K562 (cell line): ENCODE measurements around the gene GPHA2. TPM values are rescaled to one million over a fixed set of nuclear protein-coding genes. Genes with fewer than 3 reads are reported as not detected.

ENCODE experiments used
- ARID1B ChIP-seq: fragments of 450-650 bp; IDR thresholded peaks from 2 replicates; pipeline ENCODE4 v1.6.1; 2016; ENCODE audit warnings: antibody characterized with exemption, mild to moderate bottlenecking, inconsistent platforms
- BRCA1 ChIP-seq, 2 experiments: fragments of 450-650 bp in 1 of 2; sonication (generic) in 1 of 2; formaldehyde crosslinking in 1 of 2; IDR thresholded peaks; 2 replicates each; pipeline versions ENCODE4 v1.5.0 to v1.6.1; 2017 to 2020; ENCODE audit warnings: mild to moderate bottlenecking in 1 of 2, missing genetic modification reagents in 1 of 2
- DACH1 ChIP-seq: fragments of 450-650 bp; IDR thresholded peaks from 2 replicates; pipeline ENCODE4 v1.6.1; 2018; ENCODE audit not compliant: partially characterized antibody
- ELF1 ChIP-seq: fragments of 200-800 bp; sonication (Bioruptor generic); IDR thresholded peaks from 2 replicates; pipeline ENCODE4 v1.6.1; 2016; ENCODE audit warnings: missing genetic modification characterization, missing compliant biosample characterization
- ETS1 ChIP-seq: conservative IDR thresholded peaks from 2 replicates; pipeline ENCODE4 v1.6.1; 2011; ENCODE audit warnings: low read depth, mild to moderate bottlenecking, low read length; ENCODE audit not compliant: control insufficient read depth
- GABPB2 ChIP-seq: fragments of 250-450 bp; sonication (Bioruptor Pico); conservative IDR thresholded peaks from 2 replicates; pipeline ENCODE4 v1.5.1; 2021; ENCODE audit warnings: mild to moderate bottlenecking
- NR2C1 ChIP-seq, 2 experiments: fragments of 450-650 bp; IDR thresholded peaks; 2 replicates each; pipeline ENCODE4 v1.6.1; 2017; ENCODE audit warnings: mild to moderate bottlenecking in 2 of 2, antibody characterized with exemption in 1 of 2, inconsistent platforms in 1 of 2, missing compliant biosample characterization in 1 of 2, missing genetic modification characterization in 1 of 2
- SAFB ChIP-seq: fragments of 200-400 bp; formaldehyde crosslinking; IDR thresholded peaks from 2 replicates; pipeline ENCODE4 v1.6.1; 2017; ENCODE audit warnings: low read depth, low read length, borderline replicate concordance
- SRSF1 ChIP-seq: fragments of 200-400 bp; formaldehyde crosslinking; IDR thresholded peaks from 2 replicates; pipeline ENCODE4 v1.6.1; 2017; ENCODE audit warnings: mild to moderate bottlenecking, low read depth, low read length, moderate library complexity
- TRIM24 ChIP-seq, 2 experiments: fragments of 450-650 bp; IDR thresholded peaks; 2 replicates each; pipeline ENCODE4 v1.6.1; 2016
- ZBTB8A ChIP-seq: fragments of 450-650 bp; IDR thresholded peaks from 2 replicates; pipeline ENCODE4 v1.6.1; 2018; ENCODE audit warnings: mild to moderate bottlenecking, moderate library complexity; ENCODE audit not compliant: partially characterized antibody
- ZNF124 ChIP-seq: sonication (generic); formaldehyde crosslinking; IDR thresholded peaks from 2 replicates; pipeline ENCODE4 v1.8.1; 2022; ENCODE audit warnings: missing genetic modification reagents
- ZNF324 ChIP-seq: fragments of 250-450 bp; sonication (Bioruptor Pico); IDR thresholded peaks from 2 replicates; pipeline ENCODE4 v1.4.0; 2020; ENCODE audit warnings: mild to moderate bottlenecking
- ZNF395 ChIP-seq: fragments of 200-800 bp; sonication (Bioruptor generic); IDR thresholded peaks from 2 replicates; pipeline ENCODE4 v1.6.1; 2017; ENCODE audit warnings: missing genetic modification characterization, missing compliant biosample characterization
- ZNF444 ChIP-seq: fragments of 250-450 bp; sonication (Bioruptor Pico); IDR thresholded peaks from 2 replicates; pipeline ENCODE4 v1.4.0; 2020; ENCODE audit warnings: mild to moderate bottlenecking, moderate library complexity
- ZNF511 ChIP-seq: sonication (generic); formaldehyde crosslinking; IDR thresholded peaks from 2 replicates; pipeline ENCODE4 v1.8.0; 2022; ENCODE audit warnings: mild to moderate bottlenecking, missing genetic modification reagents
- ZNF551 ChIP-seq: fragments of 250-450 bp; sonication (Bioruptor Pico); IDR thresholded peaks from 2 replicates; pipeline ENCODE4 v1.5.0; 2021; ENCODE audit warnings: mild to moderate bottlenecking, moderate library complexity
- ZNF76 ChIP-seq: fragments of 250-450 bp; sonication (Bioruptor Pico); IDR thresholded peaks from 2 replicates; pipeline ENCODE4 v1.4.0; 2020; ENCODE audit warnings: mild to moderate bottlenecking, moderate library complexity, borderline replicate concordance
- polyA plus RNA-seq, 8 experiments: library from polyadenylated mRNA; depleted of rRNA in 4 of 8; stranded (reverse) in 5 of 8; unstranded in 3 of 8; fragments of >200 nt; fragmentation: Nextera tagmentation in 2 of 8; fragmentation: Illumina TruSeq in 1 of 8; extraction: Ambion mirVana in 2 of 8; extraction: Trizol in 1 of 8; gene quantifications; 2 replicates each; pipeline versions ENCODE4 v1.2.1 to v1.2.3, GENCODE V29; 2011 to 2014; ENCODE audit warnings: inconsistent platforms in 1 of 8, missing spikeins in 1 of 8
- total RNA-seq, 7 experiments: library from RNA; depleted of rRNA in 6 of 7; stranded (reverse); fragments of >200 nt in 6 of 7; fragmentation: Illumina TruSeq in 2 of 7; extraction: Trizol in 2 of 7; gene quantifications; 2 replicates each; pipeline versions ENCODE4 v1.2.1 to v1.2.3, GENCODE V29; 2011 to 2021; ENCODE audit warnings: low replicate concordance in 1 of 7
- TF ChIP-seq, protein P1 (sequence below): fragments of 450-650 bp; formaldehyde crosslinking; IDR thresholded peaks from 2 replicates; pipeline ENCODE4 v1.4.0; 2020; ENCODE audit warnings: mild to moderate bottlenecking, moderate library complexity
- TF ChIP-seq, protein P2 (sequence below): sonication (generic); formaldehyde crosslinking; IDR thresholded peaks from 2 replicates; pipeline ENCODE4 v1.8.1; 2023; ENCODE audit warnings: mild to moderate bottlenecking, missing genetic modification reagents

The GPHA2 gene
- total and polyA plus RNA-seq, 9 of the 15 experiments (the other 6 are each of a cell fraction or from before 2014, with no cell fraction given), result 0.17 to 0.22 TPM; not detected in 7

GRCh38 chr11:64916775-64917662, 18.7 kb downstream of the GPHA2 start, which contains the start of gene ATG2A (continued):
- TF ChIP-seq SAFB, result no peak
- peak; percentile 79 for TF ChIP-seq ZNF511 (CRISPR knock-in tag)
- TF ChIP-seq, protein P1, sequence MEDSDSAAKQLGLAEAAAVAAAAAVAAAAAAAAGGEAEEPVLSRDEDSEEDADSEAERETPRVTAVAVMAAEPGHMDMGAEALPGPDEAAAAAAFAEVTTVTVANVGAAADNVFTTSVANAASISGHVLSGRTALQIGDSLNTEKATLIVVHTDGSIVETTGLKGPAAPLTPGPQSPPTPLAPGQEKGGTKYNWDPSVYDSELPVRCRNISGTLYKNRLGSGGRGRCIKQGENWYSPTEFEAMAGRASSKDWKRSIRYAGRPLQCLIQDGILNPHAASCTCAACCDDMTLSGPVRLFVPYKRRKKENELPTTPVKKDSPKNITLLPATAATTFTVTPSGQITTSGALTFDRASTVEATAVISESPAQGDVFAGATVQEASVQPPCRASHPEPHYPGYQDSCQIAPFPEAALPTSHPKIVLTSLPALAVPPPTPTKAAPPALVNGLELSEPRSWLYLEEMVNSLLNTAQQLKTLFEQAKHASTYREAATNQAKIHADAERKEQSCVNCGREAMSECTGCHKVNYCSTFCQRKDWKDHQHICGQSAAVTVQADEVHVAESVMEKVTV, result no peak
- TF ChIP-seq ZNF551, result no peak
- no peak for TF ChIP-seq ARID1B
- TF ChIP-seq ZNF76 (CRISPR knock-in tag), result 0 out of 2 replicates have a peak, but pooled peaks have one; percentile 30
- TF ChIP-seq SRSF1, result no peak
- TF ChIP-seq TRIM24 (IDR thresholded peaks at IDR 0.05), result no peak
- peak; percentile 89 for TF ChIP-seq NR2C1 (IDR thresholded peaks at IDR 0.05)
- TF ChIP-seq NR2C1 (tag; IDR thresholded peaks at IDR 0.05), result peak; percentile 88
- TF ChIP-seq, protein P2, sequence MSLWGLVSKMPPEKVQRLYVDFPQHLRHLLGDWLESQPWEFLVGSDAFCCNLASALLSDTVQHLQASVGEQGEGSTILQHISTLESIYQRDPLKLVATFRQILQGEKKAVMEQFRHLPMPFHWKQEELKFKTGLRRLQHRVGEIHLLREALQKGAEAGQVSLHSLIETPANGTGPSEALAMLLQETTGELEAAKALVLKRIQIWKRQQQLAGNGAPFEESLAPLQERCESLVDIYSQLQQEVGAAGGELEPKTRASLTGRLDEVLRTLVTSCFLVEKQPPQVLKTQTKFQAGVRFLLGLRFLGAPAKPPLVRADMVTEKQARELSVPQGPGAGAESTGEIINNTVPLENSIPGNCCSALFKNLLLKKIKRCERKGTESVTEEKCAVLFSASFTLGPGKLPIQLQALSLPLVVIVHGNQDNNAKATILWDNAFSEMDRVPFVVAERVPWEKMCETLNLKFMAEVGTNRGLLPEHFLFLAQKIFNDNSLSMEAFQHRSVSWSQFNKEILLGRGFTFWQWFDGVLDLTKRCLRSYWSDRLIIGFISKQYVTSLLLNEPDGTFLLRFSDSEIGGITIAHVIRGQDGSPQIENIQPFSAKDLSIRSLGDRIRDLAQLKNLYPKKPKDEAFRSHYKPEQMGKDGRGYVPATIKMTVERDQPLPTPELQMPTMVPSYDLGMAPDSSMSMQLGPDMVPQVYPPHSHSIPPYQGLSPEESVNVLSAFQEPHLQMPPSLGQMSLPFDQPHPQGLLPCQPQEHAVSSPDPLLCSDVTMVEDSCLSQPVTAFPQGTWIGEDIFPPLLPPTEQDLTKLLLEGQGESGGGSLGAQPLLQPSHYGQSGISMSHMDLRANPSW (CRISPR knock-in tag), result peak; percentile 5; the same call in 1 of the 2 replicates
- TF ChIP-seq ETS1, result peak; percentile 89
- no peak for TF ChIP-seq ELF1 (tag)
- no peak for TF ChIP-seq DACH1
- TF ChIP-seq ZNF395 (CRISPR knock-in tag), result no peak
- no peak for TF ChIP-seq ZNF444
- no peak for TF ChIP-seq ZBTB8A
- no peak for TF ChIP-seq GABPB2 (CRISPR knock-in tag)
- TF ChIP-seq ZNF124, result no peak
- TF ChIP-seq BRCA1 (IDR thresholded peaks at IDR 0.05), result no peak
- TF ChIP-seq BRCA1 (CRISPR knock-in tag; IDR thresholded peaks at IDR 0.05), result peak; percentile 74; the same call in 1 of the 2 replicates
- no peak for TF ChIP-seq ZNF324 (CRISPR knock-in tag)
